ENCODE data around the gene PDE6G.

Gene PDE6G

DNA sequence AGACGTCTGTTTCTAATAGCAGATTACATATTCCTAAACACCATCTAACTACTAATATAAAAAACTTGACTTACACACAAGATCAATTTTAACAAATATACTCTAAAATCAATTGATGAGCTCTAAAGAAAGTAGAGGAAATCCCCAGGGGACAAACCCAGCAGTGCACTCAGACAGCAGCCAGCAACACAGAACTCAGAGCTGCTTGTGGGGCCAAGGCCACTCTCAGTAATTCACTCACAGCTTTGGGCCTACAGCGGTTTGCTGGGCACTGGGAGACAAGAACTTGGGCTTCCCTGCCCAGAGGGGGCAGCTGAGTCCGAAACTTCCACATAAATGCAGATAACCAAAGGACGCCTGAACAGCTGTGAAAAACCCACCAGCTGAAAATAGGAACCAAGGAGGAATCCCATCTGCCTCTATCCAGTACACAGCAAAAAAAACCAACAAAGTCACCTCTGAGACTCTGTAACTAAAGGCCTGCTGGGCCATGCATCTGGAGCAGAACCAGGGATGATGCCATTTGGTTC, 40.9 kb downstream of the PDE6G start:
- no peaks in the 10 kb centered on the region for H3K9me3 ChIP-seq (ENCODE audit: insufficient read depth, low read depth, low read length)
- no peak for TF ChIP-seq EZH2phosphoT487 (IDR thresholded peaks at IDR 0.05; ENCODE audit: borderline replicate concordance)
- TF ChIP-seq, protein P1, sequence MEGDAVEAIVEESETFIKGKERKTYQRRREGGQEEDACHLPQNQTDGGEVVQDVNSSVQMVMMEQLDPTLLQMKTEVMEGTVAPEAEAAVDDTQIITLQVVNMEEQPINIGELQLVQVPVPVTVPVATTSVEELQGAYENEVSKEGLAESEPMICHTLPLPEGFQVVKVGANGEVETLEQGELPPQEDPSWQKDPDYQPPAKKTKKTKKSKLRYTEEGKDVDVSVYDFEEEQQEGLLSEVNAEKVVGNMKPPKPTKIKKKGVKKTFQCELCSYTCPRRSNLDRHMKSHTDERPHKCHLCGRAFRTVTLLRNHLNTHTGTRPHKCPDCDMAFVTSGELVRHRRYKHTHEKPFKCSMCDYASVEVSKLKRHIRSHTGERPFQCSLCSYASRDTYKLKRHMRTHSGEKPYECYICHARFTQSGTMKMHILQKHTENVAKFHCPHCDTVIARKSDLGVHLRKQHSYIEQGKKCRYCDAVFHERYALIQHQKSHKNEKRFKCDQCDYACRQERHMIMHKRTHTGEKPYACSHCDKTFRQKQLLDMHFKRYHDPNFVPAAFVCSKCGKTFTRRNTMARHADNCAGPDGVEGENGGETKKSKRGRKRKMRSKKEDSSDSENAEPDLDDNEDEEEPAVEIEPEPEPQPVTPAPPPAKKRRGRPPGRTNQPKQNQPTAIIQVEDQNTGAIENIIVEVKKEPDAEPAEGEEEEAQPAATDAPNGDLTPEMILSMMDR (conservative IDR thresholded peaks at IDR 0.05; ENCODE audit: low read length) = no peak
- no peaks in the 10 kb centered on the region for H3K4me1 ChIP-seq (ENCODE audit: insufficient read depth, low read length, poor library complexity, severe bottlenecking)
- no peak overlapping the region for H3K4me2 ChIP-seq (ENCODE audit: low read depth, low read length, poor library complexity, severe bottlenecking)
- no peaks in the 10 kb centered on the region for H3F3A ChIP-seq (ENCODE audit: low read depth)
- H3K4me3 ChIP-seq (ENCODE audit: low read length, poor library complexity, severe bottlenecking) = no peak overlapping the region
- H4K20me1 ChIP-seq (ENCODE audit: insufficient read depth, low read length, poor library complexity, severe bottlenecking) = peaks cover 7% of the 10 kb centered on the region
- H2AFZ ChIP-seq (ENCODE audit: low read length) = no peak overlapping the region
- H3K36me3 ChIP-seq (ENCODE audit: insufficient read depth, low read length) = peaks cover 36% of the 10 kb centered on the region; the same call in 1 of the 2 replicates
- H3K79me2 ChIP-seq (ENCODE audit: insufficient read depth, low read length) = peaks cover 39% of the 10 kb centered on the region
- no peaks in the 10 kb centered on the region for H3K9me2 ChIP-seq (replicated peaks; ENCODE audit: low read depth, low read length)
- no peak overlapping the region for H3K9ac ChIP-seq (ENCODE audit: low read depth, low read length, poor library complexity, severe bottlenecking)
- no peaks in the 10 kb centered on the region for H3K27me3 ChIP-seq (ENCODE audit: insufficient read depth, low read length, poor library complexity, severe bottlenecking)

DNA sequence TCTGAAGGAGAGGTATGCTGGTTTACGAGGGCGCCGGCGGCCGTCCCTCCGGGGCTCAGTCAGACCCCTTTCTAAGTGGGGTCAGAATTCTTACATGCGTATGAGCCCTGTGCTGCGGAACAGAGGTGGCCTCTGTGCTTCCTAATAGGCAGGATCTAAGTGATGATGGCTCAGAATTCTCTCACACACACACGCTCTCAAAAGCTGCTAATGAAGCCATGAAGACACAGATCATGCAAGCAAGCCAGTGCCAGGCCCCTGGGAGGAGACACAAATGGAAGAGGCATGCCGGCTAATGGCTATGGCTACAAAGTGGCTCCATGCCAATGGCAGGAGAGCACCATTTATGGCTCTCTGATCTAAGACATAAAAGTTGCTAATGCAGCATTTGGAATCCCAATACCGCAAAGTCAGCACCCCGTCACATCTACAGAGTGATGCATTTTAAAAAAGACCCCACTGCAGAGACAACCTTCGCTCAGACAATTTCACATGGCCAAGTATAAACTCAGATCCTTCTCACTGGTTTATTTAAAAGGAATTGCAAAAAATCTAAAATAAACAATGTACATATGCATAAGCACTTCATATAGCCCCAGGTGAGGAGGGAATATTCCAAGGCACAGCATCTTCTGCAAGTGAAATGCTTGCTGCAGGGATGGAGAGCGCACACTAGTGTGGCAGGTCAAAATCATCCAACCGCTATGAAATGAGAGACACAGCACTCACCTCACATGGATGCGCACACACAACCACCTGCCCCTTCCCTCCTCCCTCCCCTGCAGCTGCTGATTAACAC, 44.0 kb downstream of the PDE6G start:
- Histone ChIP-seq H3K9me3 (ENCODE audit: insufficient read depth, low read depth, low read length) (no peaks in the 10 kb centered on the region), H4K20me1 (ENCODE audit: insufficient read depth, low read length, poor library complexity, severe bottlenecking) (peaks cover 6% of the 10 kb centered on the region), H3K9ac (ENCODE audit: low read depth, low read length, poor library complexity, severe bottlenecking) (no peak overlapping the region), H3K79me2 (ENCODE audit: insufficient read depth, low read length) (peaks cover 39% of the 10 kb centered on the region), H2AFZ (ENCODE audit: low read length) (no peak overlapping the region), H3K27me3 (ENCODE audit: insufficient read depth, low read length, poor library complexity, severe bottlenecking) (no peaks in the 10 kb centered on the region), H3K4me1 (ENCODE audit: insufficient read depth, low read length, poor library complexity, severe bottlenecking) (no peaks in the 10 kb centered on the region), H3K4me3 (ENCODE audit: low read length, poor library complexity, severe bottlenecking) (no peak overlapping the region), H3K4me2 (ENCODE audit: low read depth, low read length, poor library complexity, severe bottlenecking) (no peak overlapping the region), H3K36me3 (ENCODE audit: insufficient read depth, low read length) (peaks cover 58% of the 10 kb centered on the region; the same call in 1 of the 2 replicates), H3F3A (ENCODE audit: low read depth) (no peaks in the 10 kb centered on the region), H3K9me2 (replicated peaks; ENCODE audit: low read depth, low read length) (no peaks in the 10 kb centered on the region)
- TF ChIP-seq, protein P1 (conservative IDR thresholded peaks at IDR 0.05; ENCODE audit: low read length) = no peak
- no peak for TF ChIP-seq EZH2phosphoT487 (IDR thresholded peaks at IDR 0.05; ENCODE audit: borderline replicate concordance)

DNA sequence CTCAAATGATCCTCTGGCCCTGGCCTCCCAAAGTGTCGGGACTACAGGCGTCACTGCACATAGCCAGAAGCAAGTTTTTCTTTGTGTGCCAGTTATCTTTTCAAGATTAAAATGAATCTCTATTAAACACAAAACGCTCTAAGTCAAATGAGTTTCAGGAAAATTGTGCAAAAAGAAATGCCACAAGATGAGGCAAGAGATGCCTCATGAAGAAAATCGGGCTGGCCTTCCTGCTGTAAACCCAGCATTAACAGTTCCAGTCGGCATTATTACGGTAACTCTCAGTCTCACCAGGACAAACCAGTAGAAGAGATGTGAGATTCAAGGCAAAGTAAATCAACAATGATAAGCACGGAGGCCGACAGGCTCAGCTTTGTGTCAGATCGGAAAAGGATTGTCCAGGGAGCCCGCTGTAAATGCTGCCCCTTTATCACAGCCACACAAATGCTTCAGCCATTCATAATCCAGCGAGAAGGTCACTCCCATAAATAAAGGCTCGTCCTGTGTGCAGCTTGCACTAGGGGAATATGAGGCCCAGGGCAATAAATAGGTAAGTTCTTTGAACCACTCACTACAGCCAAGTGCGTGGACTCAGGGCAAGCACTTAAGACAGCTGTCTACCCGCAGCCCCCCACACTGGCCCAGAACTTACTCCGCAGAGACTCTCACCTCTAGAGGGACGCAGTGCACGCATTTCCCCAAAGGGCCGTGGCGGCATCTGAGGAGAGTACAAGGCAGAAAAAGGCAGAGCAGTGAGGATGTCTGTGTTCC, 46.6 kb downstream of the PDE6G start:
- peaks cover 20% of the 10 kb centered on the region; the same call in 1 of the 2 replicates for H3K79me2 ChIP-seq (ENCODE audit: insufficient read depth, low read length)
- H3K4me3 ChIP-seq (ENCODE audit: low read length, poor library complexity, severe bottlenecking) = no peak overlapping the region
- no peaks in the 10 kb centered on the region for H3K9me2 ChIP-seq (replicated peaks; ENCODE audit: low read depth, low read length)
- H4K20me1 ChIP-seq (ENCODE audit: insufficient read depth, low read length, poor library complexity, severe bottlenecking) = no peaks in the 10 kb centered on the region
- H3K9me3 ChIP-seq (ENCODE audit: insufficient read depth, low read depth, low read length) = no peaks in the 10 kb centered on the region
- H3K36me3 ChIP-seq (ENCODE audit: insufficient read depth, low read length) = peaks cover 74% of the 10 kb centered on the region
- H3K4me1 ChIP-seq (ENCODE audit: insufficient read depth, low read length, poor library complexity, severe bottlenecking) = no peaks in the 10 kb centered on the region
- H2AFZ ChIP-seq (ENCODE audit: low read length) = no peak overlapping the region
- H3F3A ChIP-seq (ENCODE audit: low read depth) = no peaks in the 10 kb centered on the region
- TF ChIP-seq EZH2phosphoT487 (IDR thresholded peaks at IDR 0.05; ENCODE audit: borderline replicate concordance) = no peak
- TF ChIP-seq, protein P1 (conservative IDR thresholded peaks at IDR 0.05; ENCODE audit: low read length) = no peak
- no peak overlapping the region for H3K9ac ChIP-seq (ENCODE audit: low read depth, low read length, poor library complexity, severe bottlenecking)
- H3K27me3 ChIP-seq (ENCODE audit: insufficient read depth, low read length, poor library complexity, severe bottlenecking) = no peaks in the 10 kb centered on the region
- H3K4me2 ChIP-seq (ENCODE audit: low read depth, low read length, poor library complexity, severe bottlenecking) = no peak overlapping the region
